SK-N-SH treated with all-trans-retinoic acid at 6 μM for 48 hours (cell line): ENCODE results near the gene FAR2.

Experiments
- ATAC-seq: fragments of 200-7000 bp; cut with Tn5 transposase; 3 replicates; pipeline ENCODE4 v1.9.1; 2020; ENCODE audit warnings: mild to moderate bottlenecking, moderate library complexity
- ARNTL ChIP-seq: fragments of 450-650 bp; formaldehyde crosslinking; IDR thresholded peaks from 2 replicates; pipeline ENCODE4 v1.5.0; 2020; ENCODE audit warnings: low read depth, mild to moderate bottlenecking, moderate library complexity, borderline replicate concordance
- BACH2 ChIP-seq: fragments of 250-450 bp; sonication (Bioruptor Pico); IDR thresholded peaks from 2 replicates; pipeline ENCODE4 v1.9.0; 2021; ENCODE audit warnings: mild to moderate bottlenecking, borderline replicate concordance
- CSDC2 ChIP-seq: fragments of 250-450 bp; sonication (Bioruptor Pico); IDR thresholded peaks from 2 replicates; pipeline ENCODE4 v1.5.0; 2020; ENCODE audit warnings: mild to moderate bottlenecking, moderate library complexity
- ESRRG ChIP-seq: fragments of 250-450 bp; sonication (Bioruptor Pico); IDR thresholded peaks from 2 replicates; pipeline ENCODE4 v1.6.1; 2021; ENCODE audit warnings: mild to moderate bottlenecking
- GLIS3 ChIP-seq: fragments of 250-450 bp; sonication (Bioruptor Pico); IDR thresholded peaks from 2 replicates; pipeline ENCODE4 v1.5.0; 2020; ENCODE audit warnings: mild to moderate bottlenecking, moderate library complexity
- ISL1 ChIP-seq: fragments of 250-450 bp; sonication (Bioruptor Pico); IDR thresholded peaks from 2 replicates; pipeline ENCODE4 v2.1.2; 2022; ENCODE audit warnings: mild to moderate bottlenecking, moderate library complexity
- OSR1 ChIP-seq: fragments of 250-450 bp; sonication (Bioruptor Pico); IDR thresholded peaks from 2 replicates; pipeline ENCODE4 v1.8.0; 2022; ENCODE audit warnings: moderate library complexity, mild to moderate bottlenecking, inconsistent platforms
- PPARA ChIP-seq: fragments of 250-450 bp; sonication (Bioruptor Pico); IDR thresholded peaks from 2 replicates; pipeline ENCODE4 v1.5.0; 2020; ENCODE audit warnings: mild to moderate bottlenecking, borderline replicate concordance
- RARB ChIP-seq: fragments of 250-450 bp; sonication (Bioruptor Pico); IDR thresholded peaks from 2 replicates; pipeline ENCODE4 v1.8.0; 2021; ENCODE audit warnings: mild to moderate bottlenecking, moderate library complexity
- SNAI2 ChIP-seq: fragments of 250-450 bp; sonication (Bioruptor Pico); IDR thresholded peaks from 2 replicates; pipeline ENCODE4 v1.5.0; 2020; ENCODE audit warnings: mild to moderate bottlenecking, moderate library complexity
- TCF4 ChIP-seq: fragments of 250-450 bp; sonication (Bioruptor Pico); IDR thresholded peaks from 2 replicates; pipeline ENCODE4 v1.8.0; 2021; ENCODE audit warnings: mild to moderate bottlenecking, moderate library complexity, borderline replicate concordance
- TOX ChIP-seq: fragments of 250-450 bp; sonication (Bioruptor Pico); IDR thresholded peaks from 2 replicates; pipeline ENCODE4 v1.8.0; 2021; ENCODE audit warnings: mild to moderate bottlenecking, moderate library complexity, borderline replicate concordance
- ZC3H10 ChIP-seq: fragments of 250-450 bp; sonication (Bioruptor Pico); IDR thresholded peaks from 2 replicates; pipeline ENCODE4 v1.5.1; 2021; ENCODE audit warnings: mild to moderate bottlenecking, moderate library complexity
- ZFP3 ChIP-seq: fragments of 250-450 bp; sonication (Bioruptor Pico); IDR thresholded peaks from 2 replicates; pipeline ENCODE4 v1.5.0; 2020; ENCODE audit warnings: mild to moderate bottlenecking, moderate library complexity
- ZNF70 ChIP-seq: fragments of 450-650 bp; formaldehyde crosslinking; IDR thresholded peaks from 2 replicates; pipeline ENCODE4 v1.5.0; 2020; ENCODE audit warnings: mild to moderate bottlenecking, moderate library complexity
- ZNF8 ChIP-seq: fragments of 450-650 bp; formaldehyde crosslinking; IDR thresholded peaks from 2 replicates; pipeline ENCODE4 v1.5.0; 2020; ENCODE audit warnings: mild to moderate bottlenecking, moderate library complexity
- TF ChIP-seq, protein P1 (sequence below): fragments of 250-450 bp; sonication (Bioruptor Pico); IDR thresholded peaks from 2 replicates; pipeline ENCODE4 v1.8.0; 2021; ENCODE audit warnings: low read depth, mild to moderate bottlenecking, moderate library complexity, borderline replicate concordance
- TF ChIP-seq, protein P2 (sequence below): fragments of 250-450 bp; sonication (Bioruptor Pico); IDR thresholded peaks from 2 replicates; pipeline ENCODE4 v1.8.0; 2020; ENCODE audit warnings: mild to moderate bottlenecking, moderate library complexity, borderline replicate concordance
- TF ChIP-seq, protein P3 (sequence below): fragments of 250-450 bp; sonication (Bioruptor Pico); IDR thresholded peaks from 2 replicates; pipeline ENCODE4 v1.5.1; 2020; ENCODE audit warnings: low read depth, mild to moderate bottlenecking, moderate library complexity
- TF ChIP-seq, protein P4 (sequence below): fragments of 250-450 bp; sonication (Bioruptor Pico); IDR thresholded peaks from 2 replicates; pipeline ENCODE4 v1.5.0; 2020; ENCODE audit warnings: mild to moderate bottlenecking, moderate library complexity
- TF ChIP-seq, protein P5 (sequence below): fragments of 250-450 bp; sonication (Bioruptor Pico); IDR thresholded peaks from 2 replicates; pipeline ENCODE4 v1.5.1; 2021; ENCODE audit warnings: mild to moderate bottlenecking, moderate library complexity

FAR2 gene

DNA sequence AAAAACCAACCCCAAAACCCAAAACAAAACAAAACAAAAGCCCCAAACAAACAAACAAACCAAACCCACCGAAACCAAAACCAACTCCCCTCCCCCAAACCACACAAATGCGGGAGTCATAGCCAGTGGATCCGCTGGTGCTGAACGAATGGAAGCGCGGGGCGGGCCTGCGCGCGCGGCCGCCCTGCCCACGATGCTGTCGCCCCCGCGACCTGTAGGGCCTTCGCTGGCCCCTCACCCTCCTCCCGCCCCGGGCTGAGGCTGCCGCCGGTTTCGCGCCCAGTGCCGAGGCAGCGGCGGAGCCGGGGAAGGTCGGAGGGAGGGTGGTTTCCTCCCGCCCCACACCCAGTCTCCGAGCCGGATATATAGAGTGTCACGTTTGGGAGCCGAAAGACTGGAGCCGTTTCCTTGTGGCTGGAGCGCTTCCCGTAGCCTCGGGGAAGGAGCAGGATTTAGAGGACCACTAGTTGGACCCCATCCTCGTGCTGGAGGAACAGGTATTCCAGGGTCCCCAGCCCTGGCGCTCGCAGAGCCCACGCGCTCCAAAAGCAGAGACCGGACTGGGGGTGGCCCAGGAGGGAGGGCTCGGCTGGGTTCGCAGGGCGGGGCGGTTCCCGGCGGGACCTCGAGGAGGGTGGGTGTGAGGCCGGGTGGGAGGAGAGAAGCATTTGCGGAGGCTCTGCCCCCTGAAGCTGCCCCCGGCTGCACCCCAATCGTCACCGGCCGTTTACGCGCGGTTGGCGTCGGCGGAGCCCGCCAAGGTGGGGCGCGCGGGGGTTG is at the start of gene FAR2:
Gene FAR2 (plus strand): TSS at position 368 of the 780 bp plus-strand sequence. CDS start 121,172 bp downstream, outside the sequence.
- no peak for TF ChIP-seq PPARA
- TF ChIP-seq, protein P1, sequence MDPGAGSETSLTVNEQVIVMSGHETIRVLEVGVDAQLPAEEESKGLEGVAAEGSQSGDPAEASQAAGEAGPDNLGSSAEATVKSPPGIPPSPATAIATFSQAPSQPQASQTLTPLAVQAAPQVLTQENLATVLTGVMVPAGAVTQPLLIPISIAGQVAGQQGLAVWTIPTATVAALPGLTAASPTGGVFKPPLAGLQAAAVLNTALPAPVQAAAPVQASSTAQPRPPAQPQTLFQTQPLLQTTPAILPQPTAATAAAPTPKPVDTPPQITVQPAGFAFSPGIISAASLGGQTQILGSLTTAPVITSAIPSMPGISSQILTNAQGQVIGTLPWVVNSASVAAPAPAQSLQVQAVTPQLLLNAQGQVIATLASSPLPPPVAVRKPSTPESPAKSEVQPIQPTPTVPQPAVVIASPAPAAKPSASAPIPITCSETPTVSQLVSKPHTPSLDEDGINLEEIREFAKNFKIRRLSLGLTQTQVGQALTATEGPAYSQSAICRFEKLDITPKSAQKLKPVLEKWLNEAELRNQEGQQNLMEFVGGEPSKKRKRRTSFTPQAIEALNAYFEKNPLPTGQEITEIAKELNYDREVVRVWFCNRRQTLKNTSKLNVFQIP (CRISPR knock-in tag), result no peak
- TF ChIP-seq ZNF70, result no peak
- no peak for TF ChIP-seq TCF4 (CRISPR knock-in tag)
- TF ChIP-seq SNAI2, result no peak
- no peak for TF ChIP-seq GLIS3 (CRISPR knock-in tag)
- TF ChIP-seq ISL1 (CRISPR knock-in tag), result no peak
- no peak for TF ChIP-seq ZNF8
- TF ChIP-seq, protein P2, sequence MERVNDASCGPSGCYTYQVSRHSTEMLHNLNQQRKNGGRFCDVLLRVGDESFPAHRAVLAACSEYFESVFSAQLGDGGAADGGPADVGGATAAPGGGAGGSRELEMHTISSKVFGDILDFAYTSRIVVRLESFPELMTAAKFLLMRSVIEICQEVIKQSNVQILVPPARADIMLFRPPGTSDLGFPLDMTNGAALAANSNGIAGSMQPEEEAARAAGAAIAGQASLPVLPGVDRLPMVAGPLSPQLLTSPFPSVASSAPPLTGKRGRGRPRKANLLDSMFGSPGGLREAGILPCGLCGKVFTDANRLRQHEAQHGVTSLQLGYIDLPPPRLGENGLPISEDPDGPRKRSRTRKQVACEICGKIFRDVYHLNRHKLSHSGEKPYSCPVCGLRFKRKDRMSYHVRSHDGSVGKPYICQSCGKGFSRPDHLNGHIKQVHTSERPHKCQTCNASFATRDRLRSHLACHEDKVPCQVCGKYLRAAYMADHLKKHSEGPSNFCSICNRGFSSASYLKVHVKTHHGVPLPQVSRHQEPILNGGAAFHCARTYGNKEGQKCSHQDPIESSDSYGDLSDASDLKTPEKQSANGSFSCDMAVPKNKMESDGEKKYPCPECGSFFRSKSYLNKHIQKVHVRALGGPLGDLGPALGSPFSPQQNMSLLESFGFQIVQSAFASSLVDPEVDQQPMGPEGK, result no peak
- TF ChIP-seq RARB (CRISPR knock-in tag), result no peak
- TF ChIP-seq, protein P3, sequence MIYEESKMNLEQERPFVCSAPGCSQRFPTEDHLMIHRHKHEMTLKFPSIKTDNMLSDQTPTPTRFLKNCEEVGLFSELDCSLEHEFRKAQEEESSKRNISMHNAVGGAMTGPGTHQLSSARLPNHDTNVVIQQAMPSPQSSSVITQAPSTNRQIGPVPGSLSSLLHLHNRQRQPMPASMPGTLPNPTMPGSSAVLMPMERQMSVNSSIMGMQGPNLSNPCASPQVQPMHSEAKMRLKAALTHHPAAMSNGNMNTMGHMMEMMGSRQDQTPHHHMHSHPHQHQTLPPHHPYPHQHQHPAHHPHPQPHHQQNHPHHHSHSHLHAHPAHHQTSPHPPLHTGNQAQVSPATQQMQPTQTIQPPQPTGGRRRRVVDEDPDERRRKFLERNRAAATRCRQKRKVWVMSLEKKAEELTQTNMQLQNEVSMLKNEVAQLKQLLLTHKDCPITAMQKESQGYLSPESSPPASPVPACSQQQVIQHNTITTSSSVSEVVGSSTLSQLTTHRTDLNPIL (CRISPR knock-in tag), result no peak
- no peak for TF ChIP-seq ESRRG (CRISPR knock-in tag)
- no peak for TF ChIP-seq OSR1
- TF ChIP-seq TOX (CRISPR knock-in tag), result no peak
- TF ChIP-seq ARNTL (CRISPR knock-in tag), result no peak
- no peak for TF ChIP-seq BACH2 (CRISPR knock-in tag)
- no peak for TF ChIP-seq ZC3H10 (CRISPR knock-in tag)
- peak; percentile 86 for ATAC-seq

DNA sequence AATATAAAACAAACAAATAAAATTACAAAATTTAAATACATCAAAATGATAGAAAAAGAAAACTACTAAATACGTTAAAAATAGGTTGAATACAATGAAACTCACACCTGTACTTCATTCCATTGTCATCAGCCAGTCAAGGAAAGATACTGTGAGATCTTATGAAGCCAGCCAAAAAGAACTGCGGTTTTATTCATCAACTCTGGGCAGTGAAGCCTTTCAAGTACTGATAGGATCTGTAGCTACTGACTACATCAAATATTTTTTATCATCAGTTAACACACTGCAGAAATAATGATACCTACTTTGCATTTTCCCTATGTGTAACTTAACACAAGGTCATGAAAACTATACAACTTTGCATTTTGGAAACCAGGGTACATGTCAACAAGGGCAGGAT is 46.3 kb upstream of the FAR2 start:
- TF ChIP-seq, protein P3 (CRISPR knock-in tag), result no peak
- no peak for TF ChIP-seq ZNF70
- TF ChIP-seq ZNF8, result no peak
- TF ChIP-seq, all 23 proteins: peak for 0
- no peak for ATAC-seq

DNA sequence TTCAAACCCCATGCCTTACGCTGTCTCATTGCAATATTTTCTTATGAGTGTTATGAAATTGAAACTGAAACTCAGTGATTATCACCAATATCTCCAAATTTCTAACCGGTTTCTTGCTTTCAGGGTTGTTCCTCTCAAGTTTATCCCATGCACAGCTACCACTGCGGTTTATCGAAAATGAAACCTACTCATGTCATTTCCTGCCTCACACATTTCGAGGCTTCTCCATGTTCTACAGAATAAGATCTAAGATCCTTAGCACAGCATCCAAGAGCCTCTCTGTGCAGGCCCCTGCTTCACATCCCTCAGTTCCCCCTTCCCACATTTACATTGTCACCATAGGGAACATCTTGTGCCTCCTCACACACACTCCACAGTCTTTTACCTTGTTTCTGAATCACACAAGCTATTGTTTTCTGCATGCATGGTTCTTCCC is 45.5 kb upstream of the FAR2 start:
- ATAC-seq, result no peak
- no peak for TF ChIP-seq PPARA
- TF ChIP-seq, protein P3 (CRISPR knock-in tag), result no peak
- no peak for TF ChIP-seq ISL1 (CRISPR knock-in tag)
- TF ChIP-seq, protein P1 (CRISPR knock-in tag), result no peak
- no peak for TF ChIP-seq ZFP3
- no peak for TF ChIP-seq CSDC2 (CRISPR knock-in tag)
- TF ChIP-seq TOX (CRISPR knock-in tag), result no peak
- TF ChIP-seq, protein P4, sequence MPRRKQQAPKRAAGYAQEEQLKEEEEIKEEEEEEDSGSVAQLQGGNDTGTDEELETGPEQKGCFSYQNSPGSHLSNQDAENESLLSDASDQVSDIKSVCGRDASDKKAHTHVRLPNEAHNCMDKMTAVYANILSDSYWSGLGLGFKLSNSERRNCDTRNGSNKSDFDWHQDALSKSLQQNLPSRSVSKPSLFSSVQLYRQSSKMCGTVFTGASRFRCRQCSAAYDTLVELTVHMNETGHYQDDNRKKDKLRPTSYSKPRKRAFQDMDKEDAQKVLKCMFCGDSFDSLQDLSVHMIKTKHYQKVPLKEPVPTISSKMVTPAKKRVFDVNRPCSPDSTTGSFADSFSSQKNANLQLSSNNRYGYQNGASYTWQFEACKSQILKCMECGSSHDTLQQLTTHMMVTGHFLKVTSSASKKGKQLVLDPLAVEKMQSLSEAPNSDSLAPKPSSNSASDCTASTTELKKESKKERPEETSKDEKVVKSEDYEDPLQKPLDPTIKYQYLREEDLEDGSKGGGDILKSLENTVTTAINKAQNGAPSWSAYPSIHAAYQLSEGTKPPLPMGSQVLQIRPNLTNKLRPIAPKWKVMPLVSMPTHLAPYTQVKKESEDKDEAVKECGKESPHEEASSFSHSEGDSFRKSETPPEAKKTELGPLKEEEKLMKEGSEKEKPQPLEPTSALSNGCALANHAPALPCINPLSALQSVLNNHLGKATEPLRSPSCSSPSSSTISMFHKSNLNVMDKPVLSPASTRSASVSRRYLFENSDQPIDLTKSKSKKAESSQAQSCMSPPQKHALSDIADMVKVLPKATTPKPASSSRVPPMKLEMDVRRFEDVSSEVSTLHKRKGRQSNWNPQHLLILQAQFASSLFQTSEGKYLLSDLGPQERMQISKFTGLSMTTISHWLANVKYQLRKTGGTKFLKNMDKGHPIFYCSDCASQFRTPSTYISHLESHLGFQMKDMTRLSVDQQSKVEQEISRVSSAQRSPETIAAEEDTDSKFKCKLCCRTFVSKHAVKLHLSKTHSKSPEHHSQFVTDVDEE (CRISPR knock-in tag), result no peak
- TF ChIP-seq, protein P5, sequence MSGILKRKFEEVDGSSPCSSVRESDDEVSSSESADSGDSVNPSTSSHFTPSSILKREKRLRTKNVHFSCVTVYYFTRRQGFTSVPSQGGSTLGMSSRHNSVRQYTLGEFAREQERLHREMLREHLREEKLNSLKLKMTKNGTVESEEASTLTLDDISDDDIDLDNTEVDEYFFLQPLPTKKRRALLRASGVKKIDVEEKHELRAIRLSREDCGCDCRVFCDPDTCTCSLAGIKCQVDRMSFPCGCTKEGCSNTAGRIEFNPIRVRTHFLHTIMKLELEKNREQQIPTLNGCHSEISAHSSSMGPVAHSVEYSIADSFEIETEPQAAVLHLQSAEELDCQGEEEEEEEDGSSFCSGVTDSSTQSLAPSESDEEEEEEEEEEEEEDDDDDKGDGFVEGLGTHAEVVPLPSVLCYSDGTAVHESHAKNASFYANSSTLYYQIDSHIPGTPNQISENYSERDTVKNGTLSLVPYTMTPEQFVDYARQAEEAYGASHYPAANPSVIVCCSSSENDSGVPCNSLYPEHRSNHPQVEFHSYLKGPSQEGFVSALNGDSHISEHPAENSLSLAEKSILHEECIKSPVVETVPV (CRISPR knock-in tag), result no peak
- no peak for TF ChIP-seq ZNF8
- TF ChIP-seq, protein P2, result no peak
- TF ChIP-seq RARB (CRISPR knock-in tag), result no peak
